NT2/D1 (cell line): ENCODE measurements around the gene SERPINA3.

Experiments used
- YY1 ChIP-seq: IDR thresholded peaks from 2 replicates; pipeline ENCODE4 v1.6.1; 2011; ENCODE audit not compliant: insufficient read length, insufficient read depth
- ZNF274 ChIP-seq: IDR thresholded peaks from 2 replicates; pipeline ENCODE4 v1.6.1; 2011; ENCODE audit warnings: mild to moderate bottlenecking, low read depth, low read length

GRCh38 chr14:94598506-94598815 lies 13.7 kb upstream of the SERPINA3 start:
- TF ChIP-seq ZNF274 (no peak), YY1 (no peak)
